AG09309 (cell line): ENCODE data around the gene TTC28.

Experiments used
- DNase-seq: peaks from one replicate; pipeline ENCODE4 v3.0.0-alpha.2; 2010; ENCODE audit warnings: low read depth
- H3K4me3 ChIP-seq: 2 replicates; pipeline ENCODE4 v1.5.1; 2011; ENCODE audit warnings: mild to moderate bottlenecking, low read depth, low read length, moderate library complexity; ENCODE audit not compliant: control insufficient read depth
- CTCF ChIP-seq: IDR thresholded peaks from 2 replicates; pipeline ENCODE4 v1.5.1; 2011; ENCODE audit warnings: mild to moderate bottlenecking, low read depth, low read length, inconsistent platforms; ENCODE audit not compliant: insufficient read depth, control insufficient read depth; ENCODE audit errors: missing control alignments

TTC28 gene

DNA sequence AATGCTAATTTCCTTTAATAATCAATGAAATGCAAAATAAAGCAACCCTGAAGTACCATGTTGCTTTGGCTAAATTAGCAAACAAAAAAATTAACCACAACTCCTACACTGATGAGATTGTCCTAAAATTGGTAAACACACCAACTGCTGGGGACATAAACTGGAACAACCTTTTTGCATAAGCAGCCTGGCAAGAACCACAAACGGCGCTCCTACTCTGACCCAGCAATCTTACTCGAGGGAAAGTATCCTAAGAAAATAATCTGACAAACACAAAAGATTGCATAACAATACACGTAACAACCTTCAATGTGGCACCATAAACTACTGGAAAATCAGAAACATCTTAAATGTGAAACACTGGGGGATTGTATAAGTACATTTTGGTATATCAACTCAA, 570.8 kb downstream of the TTC28 start:
- TF ChIP-seq CTCF = no peak
- no peak overlapping the region for H3K4me3 ChIP-seq
- no peak for DNase-seq

GRCh38 chr22:28106617-28107016, 573.0 kb downstream of the TTC28 start:
- no peak overlapping the region for H3K4me3 ChIP-seq
- DNase-seq = no peak
- TF ChIP-seq CTCF = no peak

- no peak for DNase-seq
- no peak for TF ChIP-seq CTCF
- no peak overlapping the region for H3K4me3 ChIP-seq
Measured at GRCh38 chr22:28105988-28106387, 573.7 kb downstream of the TTC28 start.

DNA sequence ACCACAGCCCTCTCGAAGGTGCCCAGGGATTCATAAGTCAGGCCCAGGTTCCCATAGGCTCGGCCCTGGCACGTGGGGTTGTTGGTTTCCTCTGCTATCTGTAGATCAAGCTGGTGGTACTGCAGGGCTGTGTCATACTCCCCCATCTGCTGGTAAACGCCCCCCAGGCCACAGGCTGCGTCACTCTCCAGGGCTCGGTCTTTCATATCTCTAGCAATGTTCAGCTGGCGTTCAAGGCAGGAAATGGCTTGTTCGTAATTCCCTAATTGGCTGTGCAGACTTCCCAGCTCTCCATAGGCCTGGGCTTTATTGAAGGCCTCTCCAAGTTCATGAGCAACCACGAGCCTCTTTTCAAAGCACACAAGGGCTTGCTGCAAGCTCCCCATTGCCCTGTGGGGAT, 574.2 kb downstream of the TTC28 start:
- no peak overlapping the region for H3K4me3 ChIP-seq
- no peak for TF ChIP-seq CTCF
- DNase-seq = no peak

DNA sequence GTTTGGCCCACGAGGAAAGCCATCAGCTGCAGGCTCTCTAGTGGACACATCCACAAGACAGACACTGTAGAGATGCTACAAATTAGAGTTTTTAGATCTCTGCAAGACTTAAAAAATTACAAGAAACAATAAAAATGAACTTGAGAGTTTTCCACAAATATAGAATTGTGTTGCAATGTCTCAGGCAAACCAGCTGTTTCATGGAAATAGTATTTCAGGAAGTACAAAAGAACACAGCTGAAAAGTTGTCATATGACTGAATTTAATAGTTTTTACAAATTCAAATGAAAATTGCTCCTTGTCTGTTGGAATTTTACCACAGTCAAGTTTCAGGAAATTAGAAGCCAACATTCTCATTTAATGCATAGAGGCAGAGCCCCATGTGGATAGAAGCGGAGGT, 576.0 kb downstream of the TTC28 start:
- DNase-seq = no peak

GRCh38 chr22:28102151-28102812, 577.4 kb downstream of the TTC28 start:
- no peak for TF ChIP-seq CTCF
- no peak for DNase-seq
- no peak overlapping the region for H3K4me3 ChIP-seq

More for the DNA sequence above, 576.0 kb downstream of the TTC28 start:
- no peak overlapping the region for H3K4me3 ChIP-seq
- no peak for TF ChIP-seq CTCF
